Measurements from ENCODE around the gene STAT3. TPM values are rescaled to one million over a fixed set of nuclear protein-coding genes. Genes with fewer than 3 reads are reported as not detected.
A peak's percentile ranks its signal among the peaks of the same experiment; 100 is the strongest.

STAT3 gene
- total and polyA plus RNA-seq, 2 donors (not counting 3 experiments of a cell fraction or from before 2014, with no cell fraction given): 59.1 to 124 TPM

DNA sequence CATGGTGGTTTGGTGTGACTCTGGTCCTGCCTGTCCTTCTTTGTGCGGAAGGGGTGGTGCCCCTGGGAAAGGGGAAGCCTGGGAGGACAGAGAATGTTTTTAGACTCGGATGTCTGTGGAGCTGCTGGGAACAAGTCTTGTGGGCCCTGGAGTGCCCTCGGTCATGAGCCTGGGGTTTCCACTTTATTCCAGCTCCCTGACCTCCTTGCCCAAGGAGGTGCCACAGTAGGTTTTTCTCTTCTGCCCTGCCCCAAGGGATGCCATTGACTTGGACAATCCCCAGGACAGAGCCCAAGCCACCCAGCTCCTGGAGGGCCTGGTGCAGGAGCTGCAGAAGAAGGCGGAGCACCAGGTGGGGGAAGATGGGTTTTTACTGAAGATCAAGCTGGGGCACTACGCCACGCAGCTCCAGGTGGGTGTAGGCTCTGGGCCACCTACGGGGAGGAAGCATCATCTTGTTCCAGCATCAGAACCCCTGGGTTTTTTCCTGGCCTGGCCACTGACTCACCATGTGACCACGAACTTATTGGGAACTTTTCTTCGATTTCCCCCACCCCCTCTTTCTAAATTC, 98.5 kb downstream of the STAT3 start:
- ChIA-PET POLR2A (no interaction called here), CTCF (interaction anchor here (1.0 to 9.6 kb wide), 2 partner anchors 67 to 228 kb away, joined by 3 to 89 read pairs; no protein-coding TSS in a partner anchor)
- dilution Hi-C loops (cut with MboI; ENCODE audit: extremely low pct_ligation_motif_present, low sequenced_read_pairs): no loop called here
- intact Hi-C loops (cut with micrococcal nuclease): loop anchor here (2.0 kb wide), 1 partner anchor 67 kb away; no protein-coding TSS in a partner anchor
- no peak overlapping the region for H2AFZ ChIP-seq (ENCODE audit: low read depth, low read length)
- no peak overlapping the region for H3K4me2 ChIP-seq (ENCODE audit: insufficient read depth, low read length)
- H3K4me1 ChIP-seq (ENCODE audit: control insufficient read depth, extremely low read depth, insufficient read depth, low read length): peaks cover 14% of the 10 kb centered on the region
- no peak overlapping the region for H3K9ac ChIP-seq (replicated peaks; ENCODE audit: extremely low read depth, insufficient read depth, low read length)
- H3K36me3 ChIP-seq (ENCODE audit: control insufficient read depth in 2 of 2, extremely low read depth in 1 of 2, insufficient read depth in 2 of 2, low read length in 2 of 2): no peaks in the 10 kb centered on the region
- FAIRE-seq (no peak), DNase-seq (ENCODE audit: low read depth, low spot score) (no peak)
- H3K27ac ChIP-seq (ENCODE audit: insufficient read depth, low read depth, low read length): no peak overlapping the region
- TF ChIP-seq CTCF (IDR thresholded peaks at IDR 0.05; ENCODE audit: extremely low read depth in 1 of 2, insufficient read depth in 1 of 2, low read depth in 1 of 2, low read length in 2 of 2) (no peak), FOS (IDR thresholded peaks at IDR 0.05; ENCODE audit: borderline replicate concordance, insufficient read depth, low read length) (no peak), MYC (IDR thresholded peaks at IDR 0.05; ENCODE audit: low read depth, low read length) (no peak), POLR2A (IDR thresholded peaks at IDR 0.05; ENCODE audit: low read depth, low read length) (no peak), EZH2 (IDR thresholded peaks at IDR 0.05; ENCODE audit: borderline replicate concordance, low read depth, low read length, severe bottlenecking) (no peak), GATA2 (IDR thresholded peaks at IDR 0.05; ENCODE audit: insufficient read depth, insufficient read length, low read depth, low read length) (no peak), POLR2AphosphoS5 (IDR thresholded peaks at IDR 0.05; ENCODE audit: insufficient read depth, low read depth, low read length) (no peak), JUN (IDR thresholded peaks at IDR 0.05; ENCODE audit: borderline replicate concordance, insufficient read depth, insufficient read length, low read depth) (no peak)
- TF ChIP-seq, protein P1, sequence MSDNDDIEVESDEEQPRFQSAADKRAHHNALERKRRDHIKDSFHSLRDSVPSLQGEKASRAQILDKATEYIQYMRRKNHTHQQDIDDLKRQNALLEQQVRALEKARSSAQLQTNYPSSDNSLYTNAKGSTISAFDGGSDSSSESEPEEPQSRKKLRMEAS (IDR thresholded peaks at IDR 0.05; ENCODE audit: insufficient read depth, insufficient read length): no peak
- H4K20me1 ChIP-seq (replicated peaks; ENCODE audit: control insufficient read depth, extremely low read depth, insufficient read depth, low read length): no peaks in the 10 kb centered on the region
- no peaks in the 10 kb centered on the region for H3K9me1 ChIP-seq (replicated peaks; ENCODE audit: control insufficient read depth, extremely low read depth, insufficient read depth, low read length)
- BruUV-seq (replicated peaks): TSS peak; percentile 15
- H3K79me2 ChIP-seq (ENCODE audit: control insufficient read depth, insufficient read depth, low read length): no peaks in the 10 kb centered on the region
- no peaks in the 10 kb centered on the region for H3K27me3 ChIP-seq (ENCODE audit: control insufficient read depth in 2 of 2, insufficient read depth in 2 of 2, low read length in 2 of 2)
- H3K9me3 ChIP-seq (replicated peaks; ENCODE audit: control insufficient read depth, insufficient read depth, low read length): no peaks in the 10 kb centered on the region
- H3K4me3 ChIP-seq (replicated peaks in 1 of 3; ENCODE audit: insufficient read depth in 1 of 3, low read depth in 1 of 3, low read length in 3 of 3): no peak overlapping the region
